GM10847 (cell line): ENCODE data around the gene ARMC3.

Source experiments
- POLR2A ChIP-seq: IDR thresholded peaks from 2 replicates; pipeline ENCODE4 v1.6.1; 2011; ENCODE audit not compliant: insufficient read length; ENCODE audit errors: extremely low read depth

ARMC3 gene

DNA sequence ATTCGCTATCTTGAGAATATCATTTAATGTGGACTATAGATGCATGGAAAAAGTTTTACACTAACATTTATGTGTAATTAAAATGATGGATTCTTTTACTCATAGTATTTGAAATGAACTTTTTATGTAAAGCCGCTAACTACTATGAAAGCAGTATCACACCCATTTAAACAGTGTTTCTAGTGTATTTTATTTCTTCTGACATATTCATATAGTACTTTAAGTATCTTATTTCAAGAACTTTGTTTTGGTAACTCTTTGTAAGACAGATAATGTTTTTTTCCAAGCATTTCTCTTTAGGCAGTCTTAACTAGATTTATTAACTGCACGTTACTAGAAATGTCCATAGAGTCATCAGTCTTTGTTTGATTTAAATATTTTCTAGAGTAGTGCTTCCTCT, 12.5 kb upstream of the ARMC3 start:
- no peak for TF ChIP-seq POLR2A

DNA sequence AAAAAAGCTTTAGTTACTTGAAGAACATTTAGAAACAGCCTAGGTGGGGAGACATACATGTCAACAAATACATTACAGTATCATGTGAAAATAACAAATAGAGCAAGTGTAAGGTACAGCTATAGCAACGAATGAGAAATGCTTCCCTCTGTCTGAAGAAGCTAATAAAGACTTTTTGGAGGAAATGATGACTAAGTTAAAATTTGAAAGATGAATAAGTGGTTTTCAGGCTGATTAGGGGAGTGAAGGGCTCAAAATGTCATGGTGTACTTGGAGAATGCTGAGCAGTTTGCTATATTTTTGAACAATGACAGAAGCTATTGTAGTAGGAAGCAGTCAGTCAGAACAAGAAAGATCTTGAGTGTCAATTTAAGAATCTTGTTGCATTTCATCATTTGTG, 2.8 kb upstream of the ARMC3 start:
- no peak for TF ChIP-seq POLR2A

DNA sequence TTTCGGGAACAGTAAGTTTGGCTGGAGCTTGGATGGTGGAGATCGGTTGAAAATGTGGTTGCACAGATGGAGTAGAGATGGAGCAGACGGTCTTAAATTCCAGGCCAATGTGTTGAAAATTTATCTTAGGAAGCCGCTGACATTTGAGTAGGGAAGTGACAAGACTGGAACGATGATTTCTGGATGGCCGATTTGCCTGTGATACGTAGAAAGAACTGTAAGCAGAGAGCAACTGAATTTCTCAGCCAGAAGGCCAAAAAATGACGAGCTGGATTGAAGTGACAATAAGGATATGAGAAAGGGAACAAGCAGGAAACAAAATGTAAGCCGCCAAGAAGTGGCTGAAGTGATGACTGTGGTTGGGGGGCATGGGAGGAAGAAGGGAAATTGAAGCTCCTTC, 687 bp upstream of the ARMC3 start:
- no peak for TF ChIP-seq POLR2A

DNA sequence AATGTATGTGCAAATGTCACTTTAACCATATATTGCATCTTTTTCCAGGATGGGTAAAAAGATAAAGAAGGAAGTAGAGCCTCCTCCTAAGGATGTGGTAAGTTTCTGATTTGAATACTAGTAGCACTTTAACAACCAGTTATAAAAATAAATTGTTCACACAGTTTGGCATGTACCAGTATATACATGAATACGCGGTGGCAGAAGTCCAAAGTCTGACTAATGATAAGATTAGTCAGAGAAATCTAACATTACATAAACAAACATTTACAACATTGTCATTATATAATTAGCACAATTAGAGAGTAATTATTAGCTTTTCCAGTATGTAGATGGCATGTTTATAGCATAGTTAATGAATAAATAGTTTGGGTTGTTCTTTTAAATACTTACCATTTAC, 4.1 kb downstream of the ARMC3 start:
- no peak for TF ChIP-seq POLR2A

DNA sequence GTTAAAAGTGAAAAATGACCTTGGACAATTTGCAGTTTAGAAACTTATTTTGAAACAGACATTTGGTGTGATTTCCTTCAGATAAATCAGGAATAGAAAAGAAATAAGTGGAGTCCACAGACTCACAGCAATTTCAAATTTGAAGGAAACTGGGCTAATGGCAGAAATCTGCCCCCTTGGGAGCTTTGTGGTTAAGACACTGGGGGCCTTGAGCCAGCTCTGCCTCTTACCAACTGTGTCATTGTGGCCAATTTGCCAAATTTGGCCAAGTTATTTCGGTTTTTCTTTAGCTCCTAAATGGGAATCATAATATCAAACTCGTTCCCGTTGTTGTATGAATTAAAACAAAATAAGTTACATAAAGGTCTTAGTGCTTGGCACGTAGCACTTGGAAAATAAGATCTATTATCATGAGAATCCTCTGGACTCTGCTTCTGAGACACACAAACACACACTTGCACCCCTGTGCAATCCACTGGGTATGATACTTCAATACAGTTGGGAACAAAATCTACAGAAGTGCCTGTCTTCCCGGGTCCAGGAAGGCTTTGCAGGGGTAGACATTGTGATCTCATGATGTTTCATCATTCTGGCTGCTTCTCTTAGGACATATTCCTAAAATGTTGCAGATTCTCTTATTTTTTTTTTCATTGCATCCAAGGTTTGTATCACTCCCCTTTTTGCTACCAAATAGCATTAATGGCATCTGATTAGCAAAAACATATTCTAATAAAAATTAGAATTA, 4.9 kb downstream of the ARMC3 start:
- no peak for TF ChIP-seq POLR2A

DNA sequence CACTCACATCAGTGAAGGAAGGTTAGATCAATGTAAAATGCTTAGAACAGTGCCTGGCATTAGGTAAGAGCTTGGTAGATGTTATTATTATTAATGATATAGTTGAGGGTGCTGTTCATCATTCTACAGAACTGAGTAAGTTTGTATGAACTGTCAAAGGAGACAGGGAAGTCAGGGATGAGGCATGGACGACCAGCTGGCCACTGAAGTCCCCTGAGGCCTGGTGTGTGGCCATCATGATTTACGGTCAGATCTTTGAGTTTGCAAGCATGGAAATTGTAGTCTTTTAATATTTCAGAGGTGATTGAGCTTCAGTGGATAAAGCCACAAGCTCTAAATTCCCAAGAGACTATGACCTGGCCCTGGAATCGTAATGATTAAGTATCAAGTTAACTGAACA, 6.9 kb downstream of the ARMC3 start:
- TF ChIP-seq POLR2A, result no peak

DNA sequence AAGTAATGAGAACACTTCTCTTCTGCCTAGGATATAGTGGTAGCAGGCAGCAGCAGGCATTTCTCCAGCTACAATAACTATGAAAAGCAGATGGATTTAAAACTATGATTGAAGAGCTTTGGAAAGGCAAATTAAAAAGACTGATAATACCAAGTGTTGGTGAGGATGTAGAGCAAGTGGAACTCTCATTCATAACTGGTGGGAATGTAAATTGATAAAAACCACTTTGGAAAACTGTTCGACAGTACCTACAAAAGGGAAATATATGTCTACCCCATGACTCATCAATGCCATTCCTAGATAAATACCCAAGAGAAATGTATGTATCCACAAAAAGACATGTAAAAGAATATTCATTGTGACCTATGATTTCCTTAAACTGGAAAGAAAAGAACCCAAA, 14.6 kb downstream of the ARMC3 start:
- TF ChIP-seq POLR2A, result no peak

DNA sequence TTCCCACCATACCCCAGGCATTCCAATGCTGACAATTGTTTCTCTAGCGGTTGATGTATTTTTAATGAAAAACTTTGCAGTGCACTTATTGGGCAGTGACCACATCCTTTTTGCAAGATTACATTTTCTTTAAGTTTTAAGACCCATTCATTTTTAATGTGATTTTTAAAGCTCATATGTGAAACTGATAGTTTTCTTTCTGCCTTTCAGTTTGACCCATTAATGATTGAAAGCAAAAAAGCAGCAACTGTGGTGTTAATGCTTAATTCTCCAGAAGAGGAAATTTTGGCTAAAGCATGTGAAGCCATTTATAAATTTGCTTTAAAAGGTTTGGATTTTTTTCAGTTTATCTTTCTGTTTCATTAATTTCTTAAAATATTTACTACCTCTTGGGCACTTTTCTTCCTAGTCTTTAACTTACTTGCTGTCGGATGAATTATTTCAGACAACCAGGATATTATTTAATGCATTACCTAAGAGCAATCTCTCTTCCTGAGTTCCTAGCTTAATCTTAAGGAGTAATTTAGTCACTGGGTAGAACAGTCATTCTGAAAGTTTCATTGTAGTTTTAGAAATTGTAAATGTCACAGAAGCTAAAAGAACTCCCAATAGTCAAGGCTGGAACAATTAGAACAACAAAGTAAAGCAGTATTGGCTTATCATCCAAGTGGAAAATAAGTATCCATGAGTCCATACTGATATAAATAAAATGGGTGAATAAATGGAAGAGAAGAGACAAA, 18.3 kb downstream of the ARMC3 start:
- TF ChIP-seq POLR2A, result no peak

DNA sequence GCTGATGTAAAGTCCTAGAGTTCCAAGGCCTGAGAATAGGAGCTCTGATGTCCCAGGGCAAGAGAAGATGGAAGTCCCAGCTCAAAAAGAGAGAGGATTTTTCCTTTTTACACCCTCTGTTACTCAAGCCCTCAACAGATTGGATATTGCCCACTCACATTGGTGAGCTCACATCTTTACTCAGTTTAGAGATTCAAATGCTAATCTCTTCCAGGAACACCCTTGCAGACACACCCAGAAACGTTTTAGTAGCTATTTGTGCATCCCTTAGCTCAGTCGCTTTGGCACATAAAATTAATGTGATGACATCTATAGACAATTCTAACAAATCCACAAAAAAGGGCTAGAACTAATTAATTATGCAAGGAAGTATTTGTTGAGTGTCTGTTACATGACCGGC, 27.1 kb downstream of the ARMC3 start:
- no peak for TF ChIP-seq POLR2A

DNA sequence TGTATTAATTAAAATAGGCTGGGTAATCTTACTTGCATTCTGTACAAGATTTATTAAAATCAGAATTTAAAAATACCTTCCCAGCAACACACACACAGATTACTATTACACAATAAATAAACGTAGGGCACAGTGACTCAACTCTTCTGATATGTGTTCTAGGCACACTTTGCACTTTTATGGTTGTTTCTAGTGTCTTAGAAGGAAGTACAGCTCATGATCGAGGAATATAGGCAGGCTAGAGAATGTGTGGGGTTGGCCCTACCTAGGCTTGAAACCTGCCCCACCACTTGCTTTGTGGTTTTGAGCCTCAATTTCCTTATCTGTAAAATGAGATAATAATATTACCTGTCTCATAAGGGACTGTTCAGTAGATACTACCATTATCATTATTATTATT, 30.5 kb downstream of the ARMC3 start:
- no peak for TF ChIP-seq POLR2A

DNA sequence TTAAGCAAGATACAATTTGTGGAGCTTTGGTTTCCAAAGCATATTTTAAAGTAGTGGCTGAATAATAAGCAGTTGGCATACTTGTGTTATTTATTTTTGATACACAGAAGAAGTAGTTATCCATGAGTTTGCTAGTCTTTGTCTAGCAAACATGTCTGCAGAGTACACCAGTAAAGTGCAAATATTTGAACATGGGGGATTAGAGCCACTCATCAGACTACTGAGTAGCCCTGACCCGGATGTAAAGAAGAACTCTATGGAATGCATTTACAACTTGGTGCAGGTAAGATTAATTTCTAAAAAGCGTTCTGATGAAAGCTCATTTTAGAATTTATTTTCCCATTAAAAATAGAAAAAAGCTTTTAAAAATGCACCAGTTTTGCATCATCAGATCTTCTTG, 31.4 kb downstream of the ARMC3 start:
- no peak for TF ChIP-seq POLR2A

DNA sequence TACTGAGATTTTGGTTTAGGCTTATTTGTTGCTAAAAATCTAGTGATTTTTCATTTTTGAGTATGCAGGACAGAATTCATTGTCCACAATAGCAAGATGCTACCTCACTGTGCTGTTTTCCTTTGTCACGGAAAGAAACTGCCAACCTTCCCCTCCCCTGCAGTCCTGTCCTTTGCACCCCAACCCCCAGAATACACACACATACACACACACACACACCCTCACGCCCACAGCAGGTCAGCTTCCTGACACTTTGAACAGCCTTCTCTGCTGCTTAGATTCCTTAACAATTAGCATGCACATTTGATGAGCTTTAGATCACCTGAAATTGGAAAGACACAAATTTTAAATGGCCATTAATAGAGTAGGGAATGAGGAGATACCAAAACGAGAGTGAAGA, 32.1 kb downstream of the ARMC3 start:
- no peak for TF ChIP-seq POLR2A

DNA sequence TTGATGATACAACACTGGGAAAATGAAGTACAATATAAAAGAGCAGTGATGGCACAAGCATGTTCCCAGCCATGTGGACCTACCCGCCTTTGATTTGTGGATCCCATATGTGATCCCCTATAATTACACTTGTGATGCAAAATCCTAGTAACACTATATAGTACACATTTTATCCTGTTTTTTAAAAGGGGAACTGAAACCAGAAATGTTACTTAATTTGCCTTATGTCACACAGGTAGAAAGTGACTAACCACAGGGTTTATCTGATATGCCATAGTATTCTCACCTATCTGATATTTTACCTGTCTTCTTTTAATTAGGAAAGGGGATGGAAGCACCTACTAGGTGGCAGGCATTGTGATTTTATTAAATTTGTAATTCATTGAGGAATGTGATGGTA, 35.0 kb downstream of the ARMC3 start:
- no peak for TF ChIP-seq POLR2A

DNA sequence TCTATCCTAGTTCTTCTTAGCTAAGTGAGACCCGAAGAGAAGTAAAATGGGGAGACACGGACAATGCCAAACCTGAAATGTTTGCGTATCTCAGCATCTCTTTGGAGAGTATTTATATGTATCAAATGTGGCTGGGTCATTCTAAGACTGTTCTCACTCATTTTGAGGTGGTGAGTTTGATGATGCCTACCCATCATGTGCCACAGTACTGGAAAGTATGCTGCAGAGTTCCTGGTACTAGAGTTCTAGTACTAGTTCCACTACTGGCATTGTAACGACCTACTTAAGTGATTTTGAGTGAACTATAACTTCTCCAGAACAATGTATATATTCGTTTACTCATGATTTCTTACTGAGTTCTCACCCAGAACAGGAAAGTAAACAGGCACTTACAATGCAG, 41.9 kb downstream of the ARMC3 start:
- TF ChIP-seq POLR2A, result no peak

DNA sequence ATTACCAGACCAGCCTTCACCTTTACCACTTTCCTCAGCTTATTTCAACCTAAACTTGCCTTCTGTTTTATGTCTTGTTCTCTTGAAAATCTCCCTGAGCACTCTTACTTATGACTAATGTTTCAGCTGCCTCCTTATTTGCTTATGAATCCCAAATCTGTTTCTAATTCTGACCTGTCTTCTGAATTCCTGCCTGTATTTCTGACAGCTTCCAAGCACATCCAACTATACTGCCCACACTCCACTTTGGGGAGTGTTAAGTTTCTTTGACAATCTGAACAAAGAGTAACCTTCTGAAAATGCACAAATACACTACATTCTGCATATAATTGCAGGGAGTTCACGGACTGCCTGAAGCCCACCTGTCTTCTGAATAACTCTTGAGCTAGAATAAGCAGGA, 48.7 kb downstream of the ARMC3 start:
- no peak for TF ChIP-seq POLR2A

DNA sequence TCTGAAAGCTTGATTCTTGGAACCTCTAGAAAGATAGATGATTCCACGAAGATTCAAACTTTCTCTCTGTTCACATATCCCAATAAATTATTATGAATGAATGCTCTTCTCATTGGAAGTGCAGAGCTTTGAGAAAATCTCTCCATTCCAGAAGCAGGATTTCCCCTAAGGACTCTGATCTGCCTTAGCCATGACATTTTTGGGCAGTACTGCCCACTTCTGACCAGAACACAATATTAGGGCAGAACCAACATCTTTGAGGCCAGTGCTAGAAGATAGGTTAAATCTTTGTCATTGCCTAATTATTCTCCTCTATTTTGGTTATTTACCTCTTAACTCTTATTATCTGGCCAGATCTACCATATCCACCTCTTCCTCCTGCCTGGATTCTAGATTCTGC, 49.9 kb downstream of the ARMC3 start:
- TF ChIP-seq POLR2A, result no peak

DNA sequence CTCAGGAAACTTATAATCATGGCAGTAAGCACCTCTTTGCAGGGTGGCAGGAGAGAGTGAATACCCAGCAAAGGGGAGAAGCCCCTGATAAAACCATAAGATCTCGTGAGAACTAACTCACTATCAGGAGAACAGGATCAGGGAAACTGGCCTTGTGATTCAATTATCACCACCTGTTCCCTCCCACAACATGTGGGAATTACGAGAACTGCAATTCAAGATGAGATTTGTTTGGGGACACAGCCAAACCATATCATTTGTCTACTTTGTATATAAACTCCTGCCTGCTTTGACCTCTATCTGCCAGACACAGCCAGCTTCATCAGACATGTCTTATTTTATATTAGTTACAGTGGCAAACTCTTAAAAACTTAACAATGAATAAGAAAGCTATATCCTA, 50.4 kb downstream of the ARMC3 start:
- TF ChIP-seq POLR2A, result no peak
